ENCODE measurements around the gene GTF3C5.
"Not testable (repeated sequence)": the region's sequence is repeated elsewhere in the genome, so short reads cannot be mapped to it uniquely, and the experiment has no call there.

DNA sequence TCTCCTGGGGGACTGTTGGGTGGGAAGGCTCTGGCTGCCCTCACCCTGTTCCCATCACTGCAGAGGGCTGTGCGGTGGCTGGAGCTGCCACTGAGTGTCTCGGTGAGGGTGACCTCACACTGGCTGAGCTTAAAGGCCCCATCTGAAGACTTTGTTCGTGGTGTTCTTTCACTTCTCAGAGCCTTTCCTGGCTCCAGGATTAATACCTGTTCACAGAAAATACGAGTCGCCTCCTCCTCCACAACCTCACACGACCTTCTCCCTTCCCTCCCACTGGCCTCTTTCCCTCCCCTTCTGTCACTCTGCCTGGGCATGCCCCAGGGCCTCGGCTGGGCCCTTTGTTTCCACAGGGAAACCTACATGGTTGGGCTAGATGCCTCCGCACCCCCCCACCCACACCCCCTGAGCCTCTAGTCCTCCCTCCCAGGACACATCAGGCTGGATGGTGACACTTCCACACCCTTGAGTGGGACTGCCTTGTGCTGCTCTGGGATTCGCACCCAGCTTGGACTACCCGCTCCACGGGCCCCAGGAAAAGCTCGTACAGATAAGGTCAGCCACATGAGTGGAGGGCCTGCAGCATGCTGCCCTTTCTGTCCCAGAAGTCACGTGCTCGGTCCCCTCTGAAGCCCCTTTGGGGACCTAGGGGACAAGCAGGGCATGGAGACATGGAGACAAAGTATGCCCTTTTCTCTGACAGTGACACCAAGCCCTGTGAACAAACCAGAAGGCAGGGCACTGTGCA is 30.4 kb downstream of the GTF3C5 start:
- TF ChIP-seq POLR2A (IDR thresholded peaks at IDR 0.05; ENCODE audit: low read length); GATA1 (IDR thresholded peaks at IDR 0.05; ENCODE audit: low read depth, low read length): not testable (repeated sequence)

All from erythroblast (primary cell).